GM04504 (cell line): ENCODE measurements around the gene HNRNPA2B1.
A peak's percentile ranks its signal among the peaks of the same experiment; 100 is the strongest.
"Not testable (repeated sequence)": the region's sequence is repeated elsewhere in the genome, so short reads cannot be mapped to it uniquely, and the experiment has no call there.

Experiments
- DNase-seq: peaks from one replicate; pipeline ENCODE4 v3.0.0-alpha.2; 2012; ENCODE audit warnings: low read depth

HNRNPA2B1 gene

GRCh38 chr7:26165950-26166683 lies 34.4 kb downstream of the HNRNPA2B1 start:
- DNase-seq: no peak

- not testable (repeated sequence) for DNase-seq
These were observed 36.7 kb downstream of the HNRNPA2B1 start for GRCh38 chr7:26163804-26164203.

DNA sequence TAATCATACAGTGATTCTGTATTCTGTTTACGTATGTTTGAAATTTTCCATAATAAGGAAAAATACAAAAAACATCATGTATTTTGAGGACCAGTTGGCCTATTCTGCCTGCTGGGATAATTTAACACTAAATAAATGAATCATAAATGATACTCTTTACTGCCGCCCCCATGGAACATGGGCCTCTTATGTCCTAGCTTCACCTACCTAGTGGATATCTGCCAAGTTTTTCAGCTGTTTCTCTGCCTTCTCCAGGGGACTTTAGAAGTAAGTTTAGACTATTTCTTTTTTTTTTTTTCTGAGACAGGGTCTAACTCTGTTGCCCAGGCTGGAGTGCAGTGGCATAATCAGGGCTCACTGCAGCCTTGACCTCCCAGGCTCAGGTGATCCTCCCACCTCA lies 38.1 kb downstream of the HNRNPA2B1 start:
- no peak for DNase-seq

GRCh38 chr7:26160896-26161295 lies 39.6 kb downstream of the HNRNPA2B1 start:
- no peak for DNase-seq

DNA sequence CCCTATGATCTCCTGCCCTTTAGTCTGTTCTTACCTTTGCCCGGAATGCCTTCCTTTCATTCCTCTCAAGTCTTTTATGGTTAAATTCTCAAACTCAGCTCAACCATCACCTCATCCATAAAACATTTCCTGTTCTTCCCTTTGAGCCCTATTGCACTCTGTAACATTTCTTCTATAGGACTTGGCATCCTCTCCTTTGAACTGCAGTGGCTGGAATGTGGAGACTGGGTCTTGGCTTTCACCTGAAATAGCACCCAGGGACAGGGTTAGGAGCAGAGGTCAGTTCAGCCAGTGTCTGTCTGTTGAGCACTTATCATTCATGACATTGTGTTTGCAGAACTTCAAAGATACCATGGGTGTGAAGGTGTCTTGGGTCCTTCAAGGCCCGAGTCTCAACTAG lies 41.3 kb downstream of the HNRNPA2B1 start:
- DNase-seq: no peak

DNA sequence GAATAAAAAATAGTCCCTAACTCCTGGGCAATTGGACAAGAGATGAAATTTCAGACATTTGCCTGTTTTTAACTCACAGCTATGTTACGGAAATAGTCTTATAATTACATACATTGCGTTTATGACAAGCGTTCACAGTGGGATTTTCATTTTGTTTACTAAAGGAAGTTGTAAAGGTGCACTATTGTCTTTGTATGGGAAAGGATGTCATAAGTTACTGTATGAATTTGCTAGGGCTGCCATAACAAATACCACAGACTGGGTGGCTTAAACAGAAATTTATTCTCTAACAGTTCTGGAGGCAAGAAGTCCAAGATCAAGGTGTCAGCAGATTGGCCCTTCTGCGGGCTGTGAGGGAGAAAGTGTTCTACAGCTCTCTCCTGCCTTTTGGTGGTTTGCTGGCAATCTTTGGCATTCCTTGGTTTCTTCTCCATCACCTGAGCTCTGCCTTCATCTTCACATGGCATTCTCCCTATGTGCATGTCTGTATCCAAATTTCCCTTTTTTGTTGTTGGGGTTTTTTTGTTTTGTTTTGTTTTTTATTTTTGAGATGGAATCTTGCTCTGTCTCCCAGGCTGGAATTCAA lies 42.9 kb downstream of the HNRNPA2B1 start:
- no peak for DNase-seq

DNA sequence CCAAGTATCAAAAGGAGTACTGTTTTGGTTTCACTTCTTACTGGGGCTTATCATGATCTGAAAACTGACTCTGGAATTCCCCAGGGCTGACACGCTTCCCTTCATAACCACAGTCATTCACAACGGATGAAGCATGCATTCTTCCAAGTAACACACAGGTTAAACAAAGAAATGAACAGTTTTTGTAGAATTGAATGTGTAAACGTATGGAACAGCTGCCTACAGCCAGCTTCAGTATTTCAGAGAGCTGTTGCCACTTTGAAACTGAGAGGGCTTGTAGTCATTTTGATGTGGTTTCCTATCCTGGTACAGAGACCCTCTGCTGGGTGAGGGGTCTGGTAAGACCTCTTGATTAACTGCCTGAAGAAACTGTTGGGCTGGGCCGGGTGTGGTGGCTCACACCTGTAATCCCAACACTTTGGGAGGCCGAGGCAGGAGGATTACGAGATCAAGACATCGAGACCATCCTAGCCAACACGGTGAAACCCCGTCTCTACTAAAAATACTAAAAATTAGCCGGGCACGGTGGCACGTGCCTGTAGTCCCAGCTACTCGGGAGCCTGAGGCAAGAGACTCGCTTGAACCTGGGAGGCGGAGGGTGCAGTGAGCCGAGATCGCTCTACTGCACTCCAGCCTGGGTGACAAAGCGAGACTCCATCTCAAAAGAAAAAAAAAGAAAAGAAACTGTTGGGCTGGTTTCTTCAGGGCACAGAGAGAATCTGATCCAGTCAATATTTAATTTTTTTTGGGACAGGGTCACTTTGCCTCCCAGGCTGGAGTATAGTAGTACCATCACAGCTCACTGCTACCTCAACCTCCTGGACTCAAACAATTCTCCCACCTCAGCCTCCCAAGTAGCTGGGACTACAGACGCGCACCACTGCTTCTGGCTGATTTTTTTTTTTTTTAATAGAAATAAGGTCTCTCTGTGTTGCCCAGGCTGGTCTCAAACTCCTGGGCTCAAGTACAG lies 43.8 kb downstream of the HNRNPA2B1 start:
- DNase-seq: peak; percentile 50

- no peak for DNase-seq
These were observed 44.8 kb downstream of the HNRNPA2B1 start for GRCh38 chr7:26155531-26156375.

GRCh38 chr7:26153823-26154783 lies 46.4 kb downstream of the HNRNPA2B1 start:
- no peak for DNase-seq

DNA sequence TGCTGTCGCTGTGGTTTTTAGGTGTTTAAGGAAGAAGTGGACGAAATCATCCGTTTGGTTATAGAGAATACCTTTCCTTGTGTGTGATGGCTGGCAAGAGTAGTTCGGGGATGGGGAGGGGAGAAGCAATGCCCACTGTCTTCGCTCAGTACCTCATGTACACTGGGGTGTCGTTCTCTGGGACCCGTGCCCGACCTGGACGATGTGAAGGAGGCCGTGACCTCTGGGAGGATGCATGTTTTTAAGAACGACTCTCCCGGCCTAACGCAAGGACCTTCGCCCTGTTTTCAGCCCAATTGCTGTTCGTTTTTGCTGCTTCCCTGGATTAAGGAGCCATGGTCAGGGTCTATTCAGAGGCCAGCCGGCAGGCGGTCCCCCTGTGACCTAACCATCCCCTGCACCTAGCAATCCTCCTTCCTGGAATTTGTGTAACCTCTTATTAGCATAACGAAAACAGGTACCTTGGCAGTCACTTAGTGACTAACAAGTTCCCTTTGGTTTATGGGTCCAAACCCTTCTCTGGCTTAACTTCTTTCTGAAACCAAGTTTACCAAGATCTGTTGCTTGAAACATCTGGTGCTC lies 47.2 kb downstream of the HNRNPA2B1 start:
- no peak for DNase-seq

- DNase-seq: not testable (repeated sequence)
These were observed 47.7 kb downstream of the HNRNPA2B1 start for GRCh38 chr7:26152782-26153240.

- no peak for DNase-seq
These were observed 48.4 kb downstream of the HNRNPA2B1 start, which contains the start of gene NFE2L3 for GRCh38 chr7:26151953-26152781. NFE2L3 (plus strand) TSS chr7:26152198; CDS start chr7:26152499, 301 bp downstream.

GRCh38 chr7:26151650-26151952 lies 48.9 kb downstream of the HNRNPA2B1 start:
- DNase-seq: no peak

DNA sequence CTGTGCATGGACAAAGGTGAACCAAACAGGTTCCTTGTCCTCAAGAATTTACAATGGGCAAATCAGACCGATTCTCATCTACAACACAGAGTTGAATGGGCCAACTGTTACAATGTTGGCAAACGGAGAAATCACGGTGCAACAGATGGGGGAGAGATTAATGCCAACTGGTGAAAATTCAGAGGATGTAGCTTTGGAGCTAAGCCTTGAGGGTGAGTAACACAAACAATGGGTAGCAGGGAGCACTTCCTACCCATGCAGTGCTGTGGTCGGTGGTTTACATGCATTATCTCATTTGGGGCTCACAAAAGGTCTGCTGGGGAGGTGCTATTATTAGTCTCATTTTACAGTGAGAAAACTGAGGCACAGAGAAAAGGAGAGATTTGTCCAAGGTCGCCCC lies 49.5 kb downstream of the HNRNPA2B1 start:
- no peak for DNase-seq

DNA sequence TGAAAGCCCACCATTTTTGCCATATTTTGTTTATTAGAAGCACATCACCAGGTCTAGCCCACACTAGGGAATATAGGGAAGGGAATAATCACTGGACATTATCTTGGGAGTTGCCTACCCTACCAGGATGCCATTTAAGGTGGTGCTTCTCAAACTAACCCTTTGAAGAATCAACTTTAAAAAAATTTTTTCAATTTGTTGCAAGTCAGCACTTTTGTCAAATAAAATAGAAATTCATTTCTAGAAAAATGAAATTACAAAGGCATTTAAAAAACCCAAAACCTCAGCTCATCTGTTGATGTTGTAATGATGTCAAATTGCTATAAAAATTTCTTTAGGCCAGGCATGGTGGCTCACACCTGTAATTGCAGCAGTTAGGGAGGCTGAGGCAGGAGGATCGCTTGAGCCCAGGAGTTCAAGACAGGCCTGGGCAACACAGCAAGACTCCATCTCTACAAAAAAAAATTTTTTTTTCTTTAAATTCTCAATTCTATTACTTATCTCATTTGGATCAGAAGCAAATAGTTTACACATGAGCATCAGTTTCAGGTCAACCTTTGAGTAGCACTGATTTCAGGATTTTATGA lies 51.1 kb downstream of the HNRNPA2B1 start:
- DNase-seq: no peak

- DNase-seq: not testable (repeated sequence)
These were observed 52.2 kb downstream of the HNRNPA2B1 start for GRCh38 chr7:26148307-26148700.

DNA sequence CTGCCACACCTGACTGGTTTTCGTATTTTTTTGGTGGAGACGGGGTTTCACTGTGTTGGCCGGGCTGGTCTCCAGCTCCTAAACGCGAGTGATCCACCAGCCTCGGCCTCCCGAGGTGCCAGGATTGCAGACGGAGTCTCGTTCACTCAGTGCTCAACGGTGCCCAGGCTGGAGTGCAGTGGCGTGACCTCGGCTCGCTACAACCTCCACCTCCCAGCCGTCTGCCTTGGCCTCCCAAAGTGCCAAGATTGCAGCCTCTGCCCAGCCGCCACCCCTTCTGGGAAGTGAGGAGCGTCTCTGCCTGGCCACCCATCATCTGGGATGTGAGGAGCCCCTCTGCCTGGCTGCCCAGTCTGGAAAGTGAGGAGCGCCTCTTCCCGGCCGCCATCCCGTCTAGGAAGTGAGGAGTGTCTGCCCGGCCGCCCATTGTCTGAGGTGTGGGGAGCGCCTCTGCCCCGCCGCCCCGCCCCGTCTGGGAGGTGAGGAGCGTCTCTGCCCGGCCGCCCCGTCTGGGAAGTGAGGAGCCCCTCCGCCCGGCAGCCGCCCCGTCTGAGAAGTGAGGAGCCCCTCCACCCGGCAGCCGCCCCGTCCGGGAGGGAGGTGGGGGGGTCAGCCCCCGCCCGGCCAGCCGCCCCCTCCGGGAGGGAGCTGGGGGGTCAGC lies 52.8 kb downstream of the HNRNPA2B1 start:
- DNase-seq: not testable (repeated sequence)

DNA sequence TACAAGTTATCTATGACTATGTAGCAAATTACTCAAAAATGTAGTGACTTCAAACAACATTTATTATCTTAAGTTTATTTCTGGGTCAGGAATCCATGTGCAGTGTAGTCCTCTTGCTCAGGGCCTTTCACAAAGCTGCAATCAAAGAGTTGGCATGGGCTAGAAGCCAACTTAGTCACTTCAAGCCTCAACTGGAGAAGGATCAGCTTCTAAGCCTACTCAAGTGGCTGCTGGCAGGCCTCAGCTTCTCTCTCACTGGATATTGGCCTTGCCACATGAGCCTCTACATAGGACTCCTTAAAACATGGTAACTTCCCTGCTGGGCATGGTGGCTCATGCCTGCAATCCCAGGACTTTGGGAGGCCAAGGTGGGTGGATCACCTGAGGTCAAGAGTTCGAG lies 53.5 kb downstream of the HNRNPA2B1 start:
- DNase-seq: no peak
